HG02678 (cell line): Measurements from ENCODE around the gene TEFM.
A peak's percentile ranks its signal among the peaks of the same experiment; 100 is the strongest.
"Not testable (repeated sequence)": the region's sequence is repeated elsewhere in the genome, so short reads cannot be mapped to it uniquely, and the experiment has no call there.

ENCODE experiments used
- ATAC-seq: cut with Tn5 transposase; IDR thresholded peaks from one replicate; pipeline ENCODE4 v1.9.1; 2021; ENCODE audit warnings: mild to moderate bottlenecking, moderate library complexity; ENCODE audit not compliant: unreplicated experiment

TEFM gene

GRCh38 chr17:30921544-30922196, 15.6 kb upstream of the TEFM start, which contains the start of gene ADAP2:
TSS of gene ADAP2 (plus strand) at chr17:30921945. CDS start at chr17:30922015, 70 bp downstream.
- ATAC-seq: no peak

DNA sequence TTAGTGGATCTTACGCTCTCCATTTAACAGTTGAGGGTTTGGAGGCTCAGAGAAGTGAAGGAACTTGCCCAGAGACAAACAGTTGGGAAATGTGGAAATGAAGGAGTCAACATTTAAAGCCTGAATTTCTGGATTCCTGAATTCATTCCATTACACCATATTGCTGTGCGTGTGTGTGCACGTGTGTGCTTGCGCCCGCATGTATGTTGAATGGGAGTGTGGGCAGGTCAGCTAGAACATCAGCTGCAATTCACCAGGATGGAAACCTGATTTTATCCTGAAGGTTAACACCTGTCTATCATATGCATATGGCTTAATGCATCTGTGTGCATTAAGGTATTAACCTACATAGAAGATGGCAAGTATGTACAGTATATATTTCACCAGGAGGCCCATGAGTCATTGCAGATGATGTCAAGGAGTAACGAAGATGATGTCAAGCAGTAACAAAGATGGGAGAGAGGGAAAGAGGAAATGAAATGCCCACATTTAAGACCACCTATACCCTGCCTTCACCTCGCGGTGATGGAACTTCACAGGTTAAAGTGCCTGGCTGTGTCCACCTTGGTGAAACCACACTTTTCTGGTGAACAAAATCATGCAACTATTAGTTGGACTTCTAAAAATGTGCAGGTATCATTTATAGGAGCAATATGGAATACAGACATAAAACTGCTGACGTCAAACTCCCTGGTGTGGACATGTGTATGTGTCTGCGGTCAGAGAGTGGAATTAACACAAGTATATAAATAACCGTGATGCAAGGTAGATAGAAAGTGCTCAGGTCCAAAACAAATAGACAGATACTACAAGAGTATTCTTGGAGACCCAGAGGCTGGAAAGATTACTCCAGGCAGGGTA, 14.9 kb upstream of the TEFM start:
- ATAC-seq: no peak

- no peak for ATAC-seq
These were observed 14.2 kb upstream of the TEFM start for GRCh38 chr17:30920282-30920681.

DNA sequence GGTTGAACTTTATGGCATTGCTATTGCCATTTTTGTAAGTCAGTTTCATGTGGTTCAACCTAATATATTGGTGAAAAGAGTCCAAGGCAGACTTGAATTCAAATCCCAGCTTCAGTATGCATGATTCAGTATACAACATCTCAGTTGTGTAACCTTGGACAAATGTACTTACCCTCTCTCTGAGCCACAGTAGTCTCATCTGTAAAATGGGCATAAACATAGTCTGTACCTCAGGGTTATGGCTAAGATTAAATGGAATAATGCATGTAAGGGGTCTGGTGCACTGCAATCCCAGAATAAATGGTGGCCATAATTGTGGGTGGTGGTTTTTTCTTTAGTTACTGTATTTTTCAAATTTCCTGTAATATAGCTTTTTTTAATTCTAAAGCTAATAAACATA, 11.0 kb upstream of the TEFM start:
- ATAC-seq: no peak

DNA sequence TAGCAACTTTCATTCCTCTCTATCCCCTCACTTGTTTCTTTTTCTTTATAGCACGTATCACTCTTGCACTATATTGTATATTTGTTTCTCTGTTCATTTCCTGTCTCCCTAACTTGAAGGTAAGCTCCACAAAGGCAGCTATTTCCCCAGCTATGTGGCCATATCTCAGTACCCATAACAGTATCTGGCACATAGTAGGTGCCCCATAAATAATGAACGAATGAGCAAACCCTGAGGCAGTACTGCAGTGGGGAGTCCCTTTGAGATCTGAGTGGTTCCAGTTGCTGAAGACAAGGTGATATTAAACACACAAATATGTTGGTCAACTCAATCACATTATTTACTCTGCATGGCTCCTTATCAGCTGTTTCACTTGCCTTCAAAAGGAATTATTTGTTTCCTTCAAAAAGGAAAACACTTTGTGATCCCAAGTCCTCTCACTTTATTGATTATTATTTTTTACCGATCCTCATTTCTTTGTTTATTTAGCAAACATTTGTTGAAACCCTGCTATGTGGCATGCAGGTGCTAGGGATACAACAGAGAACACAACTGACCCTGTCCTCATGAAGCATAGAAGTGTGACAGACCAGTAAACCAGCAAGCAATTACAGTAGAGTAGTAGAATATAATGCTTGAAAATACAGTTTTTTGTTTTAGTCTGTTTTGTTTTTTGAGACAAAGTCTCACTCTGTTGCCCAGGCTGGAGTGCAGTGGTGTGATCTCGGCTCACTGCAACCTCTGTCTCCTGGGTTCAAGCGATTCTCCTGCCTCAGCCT, 10.0 kb upstream of the TEFM start:
- no peak for ATAC-seq

GRCh38 chr17:30913955-30914354, 7.9 kb upstream of the TEFM start:
- ATAC-seq: no peak

DNA sequence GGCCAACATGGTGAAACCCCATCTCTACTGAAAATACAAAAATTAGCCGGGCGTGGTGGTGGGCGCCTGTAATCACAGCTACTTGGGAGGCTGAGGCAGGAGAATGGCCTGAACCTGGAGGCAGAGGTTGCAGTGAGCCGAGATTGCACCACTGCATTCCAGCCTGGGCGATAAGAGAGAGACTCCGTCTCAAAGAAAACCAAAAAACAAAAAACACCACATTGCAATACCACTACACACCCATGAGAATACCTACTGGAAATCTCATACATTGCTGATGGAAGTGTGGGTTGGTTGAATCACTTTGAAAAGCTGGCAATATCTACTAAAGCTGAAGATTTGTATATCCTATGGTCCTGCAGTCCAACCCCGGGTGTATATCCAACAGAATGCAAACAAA, 4.1 kb upstream of the TEFM start:
- ATAC-seq: not testable (repeated sequence)

DNA sequence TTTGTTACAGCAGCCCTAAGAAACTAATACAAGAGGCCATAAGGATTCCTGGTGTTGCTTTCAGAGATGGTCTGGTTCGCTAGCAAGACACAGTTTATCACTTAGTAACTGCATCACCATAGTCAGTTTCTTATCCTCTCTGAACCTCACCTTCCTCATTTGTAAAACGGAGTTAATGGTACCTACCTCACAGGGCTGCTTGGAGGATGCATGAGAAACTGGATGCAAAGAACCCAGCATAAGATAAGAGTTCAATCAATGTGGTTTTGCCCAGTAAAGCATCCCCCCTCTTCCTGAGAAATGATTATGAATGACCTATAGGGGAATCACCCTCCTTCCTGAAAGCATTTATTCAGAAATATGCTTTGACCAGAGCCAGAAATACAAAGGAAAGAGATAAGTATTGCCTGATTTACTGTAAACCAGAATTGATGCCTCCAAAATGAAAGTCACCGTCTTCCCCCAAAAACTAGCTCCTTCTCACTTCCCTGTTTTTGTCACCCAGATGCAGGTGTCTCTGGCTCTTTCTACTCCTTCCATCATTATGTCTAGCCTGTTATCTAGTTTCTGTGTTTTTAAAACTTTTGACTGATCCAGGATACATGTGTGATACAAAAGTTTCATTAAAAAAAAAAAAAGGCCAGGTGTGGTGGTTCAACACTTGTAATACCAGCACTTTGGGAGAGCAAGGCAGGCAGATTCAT, 2.8 kb upstream of the TEFM start:
- no peak for ATAC-seq

DNA sequence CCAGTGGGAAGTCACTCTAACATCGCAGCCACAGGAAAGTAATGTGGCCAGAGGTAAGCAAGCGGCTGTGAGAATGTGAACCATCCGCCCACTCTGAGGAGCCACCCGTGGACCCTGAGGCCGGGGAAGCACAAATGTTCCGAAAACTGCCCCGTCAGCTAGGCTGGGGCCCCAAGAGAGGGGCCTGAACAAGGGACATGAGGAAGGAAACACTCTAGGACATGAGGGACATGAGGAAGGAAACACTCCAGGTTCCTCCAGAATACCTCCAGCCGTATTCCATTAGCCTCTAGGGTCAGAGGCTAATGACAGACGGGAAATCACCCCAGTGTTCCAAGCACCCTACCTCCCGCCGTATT, 317 bp downstream of the TEFM start:
- peak; percentile 25 for ATAC-seq

DNA sequence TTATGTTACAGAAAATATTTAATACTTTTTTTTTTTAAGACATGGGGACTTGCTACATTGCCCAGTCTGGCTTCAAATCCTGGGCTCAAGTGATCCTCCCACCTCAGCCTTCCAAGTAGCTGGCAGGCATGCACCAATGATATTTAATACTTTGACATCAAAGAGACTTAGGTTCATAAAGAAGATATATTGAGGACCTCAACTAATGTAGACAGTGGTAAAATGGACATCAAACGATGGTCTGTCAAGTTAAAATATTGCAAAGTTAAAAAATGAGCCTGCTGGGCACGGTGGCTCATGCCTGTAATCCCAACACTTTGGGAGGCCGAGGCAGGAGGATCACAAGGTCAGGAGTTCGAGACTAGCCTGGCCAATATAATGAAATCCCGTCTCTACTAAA, 8.7 kb downstream of the TEFM start:
- no peak for ATAC-seq

GRCh38 chr17:30894236-30894635, 11.8 kb downstream of the TEFM start:
- ATAC-seq: no peak

- ATAC-seq: no peak
These were observed 19.9 kb downstream of the TEFM start for GRCh38 chr17:30886187-30886586.

DNA sequence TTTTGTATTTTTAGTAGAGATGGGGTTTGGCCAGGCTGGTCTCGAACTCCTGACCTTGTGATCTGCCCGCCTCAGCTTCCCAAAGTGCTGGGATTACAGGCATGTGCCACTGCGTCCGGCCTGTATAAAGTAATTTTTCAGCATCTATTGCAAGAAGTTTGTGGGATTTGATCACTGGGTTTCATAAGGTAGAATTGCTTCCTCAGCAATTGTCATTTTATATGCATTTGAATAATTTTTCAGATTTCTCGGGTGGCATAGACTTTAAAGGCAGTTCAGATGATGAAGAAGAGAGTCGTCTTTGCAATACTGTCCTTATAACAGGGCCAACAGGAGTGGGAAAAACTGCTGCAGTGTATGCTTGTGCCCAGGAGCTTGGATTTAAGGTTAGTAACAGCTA, 37.0 kb downstream of the TEFM start:
- no peak for ATAC-seq

DNA sequence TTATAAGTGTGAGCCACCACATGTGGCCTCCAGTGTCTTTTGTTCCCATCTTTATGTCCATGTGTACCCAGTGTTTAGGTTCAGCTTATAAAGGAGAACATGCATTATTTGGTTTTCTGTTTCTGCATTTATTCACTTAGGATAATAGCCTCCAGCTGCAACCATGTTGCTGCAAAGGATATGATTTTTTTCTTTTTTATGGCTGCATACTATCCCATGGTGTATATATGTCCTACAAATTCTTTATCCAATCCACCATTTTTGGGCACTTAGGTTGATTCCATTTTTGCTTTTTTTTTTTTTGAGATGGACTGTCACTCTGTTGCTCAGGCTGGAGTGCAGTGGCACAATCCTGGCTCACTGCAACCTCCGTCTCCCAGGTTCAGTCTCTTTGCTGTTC, 41.4 kb downstream of the TEFM start:
- no peak for ATAC-seq

- ATAC-seq: no peak
These were observed 47.3 kb downstream of the TEFM start for GRCh38 chr17:30858556-30859250.

DNA sequence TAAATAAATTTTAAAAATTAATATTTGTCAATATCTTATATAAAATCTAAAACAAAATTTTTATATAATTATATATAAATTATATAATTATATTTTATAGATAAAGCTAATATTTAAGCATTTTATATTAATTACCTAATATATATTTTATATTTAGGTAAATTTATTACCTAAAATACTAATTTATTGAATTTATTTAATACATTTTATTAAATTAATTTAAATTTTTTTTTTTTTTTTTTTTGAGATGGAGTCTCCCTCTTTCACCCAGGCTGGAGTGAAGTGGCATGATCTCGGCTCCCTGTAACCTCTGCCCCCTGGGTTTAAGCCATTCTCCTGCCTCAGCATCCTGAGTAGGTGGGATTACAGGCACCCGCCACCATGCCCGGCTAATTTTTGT, 51.9 kb downstream of the TEFM start:
- no peak for ATAC-seq
